Stimulated activated CD4-positive, alpha-beta T cell treated with anti-CD3 and anti-CD28 coated beads, Interleukin-2, amount 100 ng/mL, for 48 hours (primary cell): ENCODE data around the gene LGALS7.
"Not testable (repeated sequence)": the region's sequence is repeated elsewhere in the genome, so short reads cannot be mapped to it uniquely, and the experiment has no call there.

Source experiments
- DNase-seq, 2 donors: peaks; one replicate each; pipeline ENCODE4 v3.0.0-alpha.2; 2020

Gene LGALS7

DNA sequence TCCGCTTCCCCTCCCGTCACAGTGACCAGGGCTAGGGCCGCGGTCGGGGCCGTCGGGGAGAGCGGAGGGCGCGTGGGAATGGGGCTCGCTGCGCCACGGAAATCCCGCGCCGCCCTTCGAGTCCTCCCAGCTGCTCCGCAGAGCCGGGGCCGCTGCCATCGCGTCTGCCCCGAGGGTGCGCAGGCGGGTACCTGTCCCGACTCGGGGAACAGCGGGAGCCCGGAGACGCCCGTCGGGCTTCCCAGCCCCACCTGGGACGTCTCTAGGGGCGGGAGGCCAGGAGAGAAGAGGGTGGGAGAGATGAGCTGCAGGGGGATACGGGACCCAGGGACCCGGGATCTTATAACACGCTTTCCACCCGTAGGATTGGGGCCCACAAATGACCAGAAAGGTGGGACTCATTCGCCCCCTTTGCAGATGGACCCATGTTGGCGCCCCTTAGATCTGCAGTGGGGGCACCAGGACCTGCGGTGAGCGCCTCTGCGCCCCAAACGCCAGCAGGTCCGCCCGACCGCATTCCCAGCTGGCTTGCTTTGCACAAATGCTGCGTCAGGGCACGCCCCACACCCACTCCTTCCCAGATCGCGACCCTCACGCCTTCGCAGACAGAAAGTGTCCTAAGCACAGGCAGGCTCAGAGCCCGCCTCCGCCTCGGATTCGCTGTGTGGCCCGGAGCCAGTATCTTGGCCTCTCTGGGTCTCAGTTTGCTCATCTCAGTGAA is 2.9 kb downstream of the LGALS7 start:
- DNase-seq = not testable (repeated sequence)

DNA sequence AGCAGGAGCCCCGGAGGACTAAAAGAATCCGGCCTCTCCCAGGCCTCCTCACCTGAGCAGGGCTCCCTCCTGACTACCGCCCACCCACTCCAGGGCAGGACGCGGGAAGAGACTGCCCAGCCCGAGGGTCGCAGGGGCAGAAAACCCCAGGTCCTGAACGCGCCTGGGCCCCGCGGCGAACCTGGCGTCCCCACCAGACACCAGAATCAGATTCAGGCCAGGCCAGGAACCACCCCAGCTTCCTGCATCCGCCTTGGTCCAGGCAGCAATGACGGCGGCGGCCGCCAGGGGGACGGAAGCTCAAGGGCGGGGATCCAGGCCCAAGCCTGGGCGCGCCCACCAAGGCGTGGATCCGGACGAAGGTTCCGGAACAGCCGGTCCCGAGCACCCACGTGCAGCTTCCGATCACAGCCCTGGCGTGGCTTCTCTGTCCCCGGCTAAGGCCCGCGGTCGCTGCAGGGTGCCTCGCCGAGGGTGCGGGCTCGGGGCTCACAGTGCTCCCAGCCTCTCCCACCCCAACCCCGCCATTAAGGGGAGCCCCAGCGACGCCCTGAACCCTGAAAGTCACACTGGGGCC is 3.6 kb downstream of the LGALS7 start:
- DNase-seq = peak; percentile 84 to 91

DNA sequence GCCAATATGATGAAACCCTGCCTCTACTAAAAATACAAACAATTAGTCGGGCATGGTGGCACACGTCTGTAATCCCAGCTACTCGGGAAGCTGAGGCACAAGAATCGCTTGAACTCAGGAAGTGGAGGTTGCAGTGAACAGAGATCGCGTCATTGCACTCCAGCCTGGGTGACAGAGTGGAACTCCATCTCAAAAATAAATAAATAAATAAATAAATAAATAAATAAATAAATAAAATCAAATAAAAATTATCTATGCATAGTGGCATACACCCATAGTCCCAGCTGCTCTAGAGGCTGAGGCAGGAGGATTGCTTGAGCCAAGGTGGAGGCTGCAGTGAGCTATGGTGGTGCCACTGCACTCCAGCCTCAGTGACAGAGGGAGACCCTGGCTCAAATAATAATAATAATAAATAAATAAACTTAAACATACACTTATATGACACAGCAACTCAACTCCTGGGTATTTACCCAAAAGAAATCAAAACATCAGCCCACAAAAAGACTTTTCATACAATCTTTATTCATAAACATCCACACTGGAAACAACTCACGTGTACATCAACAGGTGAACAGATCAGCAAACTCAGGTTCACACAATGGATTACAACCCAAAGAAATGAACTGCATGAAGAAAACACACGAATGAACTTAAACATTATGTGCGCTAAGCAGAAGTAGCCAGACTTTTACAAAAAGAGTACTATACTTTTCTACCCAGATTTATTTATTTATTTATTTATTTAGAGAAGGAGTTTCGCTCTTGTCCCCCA is 6.9 kb downstream of the LGALS7 start:
- no peak for DNase-seq

DNA sequence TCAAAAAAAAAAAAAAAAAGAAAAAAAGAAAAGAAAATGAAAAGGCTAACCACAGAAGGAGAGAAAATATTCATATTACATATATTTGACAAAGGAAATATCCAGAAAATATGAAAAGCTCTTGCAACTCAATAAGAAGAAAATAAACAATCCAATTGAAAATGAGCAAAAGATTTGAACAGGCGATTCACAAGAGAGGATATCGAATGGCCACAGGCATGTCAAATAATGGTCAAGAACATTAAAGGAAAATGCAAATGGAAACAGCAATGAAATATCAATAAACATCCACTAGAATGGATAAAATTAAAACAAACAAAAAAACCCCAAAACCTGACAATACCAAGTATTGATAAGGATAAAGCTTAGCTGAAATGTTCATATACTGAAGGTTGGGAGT is 8.1 kb downstream of the LGALS7 start:
- DNase-seq = no peak

DNA sequence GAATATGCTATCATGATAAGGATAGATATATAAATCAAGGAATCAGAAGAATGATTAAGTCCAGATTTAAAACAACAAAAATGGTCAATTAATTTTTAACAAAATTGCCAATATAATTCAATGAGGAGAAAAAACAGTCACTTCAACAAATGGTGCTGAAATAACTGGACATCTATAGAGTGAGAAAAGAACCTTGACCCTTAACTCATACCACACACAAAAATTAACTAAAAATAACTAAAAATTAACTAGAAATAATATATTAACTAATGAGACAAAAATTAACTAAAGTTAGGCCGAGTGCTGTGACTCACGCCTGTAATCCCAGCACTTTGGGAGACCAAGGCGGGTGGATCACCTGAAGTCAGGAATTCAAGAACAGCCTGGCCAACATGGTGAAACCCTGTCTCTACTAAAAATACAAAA is 9.5 kb downstream of the LGALS7 start:
- DNase-seq = no peak

DNA sequence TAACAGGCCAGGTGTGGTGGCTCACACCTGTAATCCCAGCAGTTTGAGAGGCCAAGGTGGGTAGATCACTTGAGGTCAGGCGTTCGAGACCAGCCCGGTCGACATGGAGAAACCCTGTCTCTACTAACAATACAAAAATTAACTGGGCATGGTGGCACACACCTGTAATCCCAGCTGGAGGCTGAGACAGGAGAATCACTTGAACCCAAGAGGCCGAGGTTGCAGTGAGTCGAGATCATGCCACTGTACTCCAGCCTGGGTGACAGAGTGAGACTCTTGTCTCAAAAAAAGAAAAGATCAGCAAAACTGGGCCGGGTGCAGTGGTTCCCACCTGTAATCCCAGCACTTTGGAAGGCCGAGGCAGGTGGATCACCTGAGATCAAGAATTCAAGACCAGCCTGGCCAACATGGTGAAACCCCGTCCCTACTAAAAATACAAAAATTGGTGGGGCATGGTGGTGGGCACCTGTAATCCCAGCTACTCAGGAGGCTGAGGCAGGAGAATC is 11.4 kb downstream of the LGALS7 start:
- DNase-seq = not testable (repeated sequence)

DNA sequence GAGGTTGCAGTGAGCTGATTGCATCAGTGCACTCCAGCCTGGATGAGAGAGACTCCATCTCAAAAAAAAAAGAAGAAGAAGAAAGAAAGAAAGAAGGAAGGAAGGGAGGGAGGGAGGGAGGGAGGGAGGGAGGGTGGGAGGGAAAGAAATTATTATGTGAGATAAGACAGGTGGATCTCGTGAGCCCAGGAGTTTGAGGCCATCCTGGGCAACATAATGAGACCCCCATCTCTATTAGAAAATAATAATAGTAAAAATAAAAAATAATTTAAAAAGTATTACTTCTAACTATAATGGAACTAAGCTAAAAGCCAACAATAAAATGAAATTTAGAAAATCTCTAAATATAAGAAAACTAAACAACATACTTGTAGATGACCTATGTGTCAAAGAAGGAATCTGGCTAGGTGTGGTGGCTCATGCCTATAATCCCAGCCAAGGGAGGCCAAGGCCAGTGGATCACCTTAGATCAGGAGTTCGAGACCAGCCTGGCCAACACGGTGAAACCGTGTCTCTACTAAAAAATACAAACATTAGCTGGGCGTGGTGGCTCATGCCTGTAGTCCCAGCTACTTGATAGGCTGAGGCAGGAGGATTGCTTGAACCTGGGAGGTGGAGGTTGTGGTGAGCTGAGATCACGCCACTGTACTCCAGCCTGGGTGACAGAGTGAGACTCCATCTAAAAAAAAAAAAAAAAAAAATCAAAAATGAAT is 12.4 kb downstream of the LGALS7 start:
- DNase-seq = not testable (repeated sequence)

DNA sequence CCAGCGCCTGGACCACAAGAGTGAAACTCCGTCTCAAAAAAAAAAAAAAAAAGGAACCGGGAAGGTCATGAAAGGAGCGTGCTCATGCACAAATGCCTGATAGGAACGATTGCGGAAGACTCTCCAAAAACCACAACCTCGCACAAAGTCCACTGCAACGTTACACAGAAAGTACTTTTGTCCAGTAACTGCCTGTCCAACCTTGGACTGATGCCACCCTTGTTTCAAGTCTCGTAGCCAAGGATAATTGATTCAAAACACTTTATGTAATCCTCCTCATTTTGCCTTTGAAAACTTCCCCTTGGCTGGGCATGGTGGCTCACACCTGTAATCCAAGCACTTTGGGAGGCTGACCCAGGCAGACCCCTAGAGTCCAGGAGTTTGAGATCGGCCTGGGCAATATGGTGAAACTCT is 13.7 kb downstream of the LGALS7 start:
- DNase-seq = no peak

DNA sequence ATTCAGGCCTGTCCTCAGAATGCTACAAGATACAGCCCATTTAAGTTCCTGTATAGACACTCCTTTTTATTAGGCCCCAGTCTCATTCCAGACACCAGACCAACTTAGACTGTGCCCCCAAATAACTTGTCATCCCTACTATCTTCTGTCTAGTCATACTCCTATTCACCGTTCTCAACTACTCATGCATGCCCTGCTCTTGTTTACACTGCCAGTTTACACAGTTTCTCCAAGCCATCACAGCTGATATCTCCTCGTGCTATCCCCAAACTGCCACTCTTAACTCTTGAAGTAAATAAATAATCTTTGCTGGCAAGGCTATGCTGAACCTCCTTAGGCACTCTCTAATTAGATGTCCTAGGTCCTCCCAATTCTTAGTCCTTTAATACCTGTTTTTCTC is 19.1 kb downstream of the LGALS7 start:
- not testable (repeated sequence) for DNase-seq

DNA sequence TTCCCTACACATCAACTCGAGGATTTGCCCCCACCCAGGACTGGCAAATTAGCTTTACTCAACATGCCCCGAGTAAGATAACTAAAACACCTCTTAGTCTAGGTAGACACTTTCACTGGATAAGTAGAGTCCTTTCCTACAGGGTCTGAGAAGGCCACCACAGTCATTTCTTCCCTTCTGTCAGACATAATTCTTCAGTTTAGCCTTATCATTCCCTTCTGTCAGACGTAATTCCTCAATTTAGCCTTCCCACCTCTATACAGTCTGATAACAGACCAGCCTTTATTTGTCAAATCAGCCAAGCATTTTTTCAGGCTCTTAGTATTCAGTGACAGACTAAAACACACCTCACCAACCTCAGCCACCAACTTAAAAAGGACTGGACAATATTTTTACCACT is 19.5 kb downstream of the LGALS7 start:
- DNase-seq = not testable (repeated sequence)

DNA sequence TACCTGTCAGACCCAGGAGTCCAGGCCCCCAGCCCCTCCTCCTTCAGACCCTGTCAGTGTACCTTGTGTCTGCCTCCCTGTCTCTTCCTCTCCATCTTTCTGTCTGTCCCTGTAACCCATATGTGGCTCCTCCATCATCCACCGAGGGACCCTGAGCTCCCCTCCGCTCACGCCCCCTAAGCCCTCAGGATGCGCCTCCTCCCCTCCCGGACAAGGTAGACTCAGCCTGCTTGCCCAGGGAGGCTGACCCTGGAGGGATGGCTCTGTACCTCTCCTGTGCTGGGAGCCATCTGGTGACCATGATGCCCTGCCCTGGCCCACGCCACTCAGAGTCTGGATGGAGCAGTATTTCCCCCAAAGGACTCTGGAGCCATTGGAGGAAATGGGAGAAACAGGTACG is 28.0 kb downstream of the LGALS7 start:
- DNase-seq = no peak

DNA sequence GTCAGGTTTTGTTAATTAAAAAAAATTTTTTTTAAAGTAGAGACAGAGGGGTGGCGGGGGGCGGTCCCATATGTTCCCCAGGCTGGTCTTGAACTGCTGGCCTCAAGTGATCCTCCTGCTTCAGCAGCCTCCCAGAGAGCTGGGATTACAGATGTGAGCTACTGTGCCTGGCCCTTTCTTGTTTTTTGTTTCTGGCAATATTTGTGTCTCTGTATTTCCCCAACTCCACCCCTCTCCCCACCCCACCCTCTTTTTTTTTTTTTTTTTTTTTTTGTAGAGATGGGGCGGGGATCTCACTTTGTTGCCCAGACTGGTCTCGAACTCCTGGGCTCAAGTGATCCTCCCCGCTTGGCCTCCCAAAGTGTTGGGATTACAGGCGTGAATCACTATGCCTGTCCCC is 28.4 kb downstream of the LGALS7 start:
- no peak for DNase-seq

DNA sequence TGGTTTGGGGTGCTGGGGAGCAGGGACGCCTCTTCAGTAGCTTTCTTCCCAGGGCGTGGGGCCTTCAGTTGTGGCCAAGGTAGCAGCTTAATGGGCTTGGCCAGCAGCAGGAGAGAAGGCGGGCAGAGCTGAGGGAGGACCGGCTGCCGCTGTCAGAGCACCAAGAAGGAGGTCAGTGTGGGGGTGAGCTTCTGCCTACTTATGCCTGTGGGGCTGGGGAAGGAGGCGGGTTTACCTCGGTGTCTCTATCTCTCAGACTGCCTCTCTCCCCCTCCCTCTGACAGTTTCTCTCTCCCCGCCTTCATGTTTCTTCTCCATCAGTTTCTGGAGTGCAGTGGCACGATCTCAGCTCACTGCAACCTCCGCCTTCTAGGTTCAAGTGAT is 29.0 kb downstream of the LGALS7 start, which contains the start of gene CAPN12:
CAPN12 (minus strand) TSS at position 177 of the 384 bp plus-strand sequence. CDS start 309 bp downstream, outside the sequence.
- no peak for DNase-seq

DNA sequence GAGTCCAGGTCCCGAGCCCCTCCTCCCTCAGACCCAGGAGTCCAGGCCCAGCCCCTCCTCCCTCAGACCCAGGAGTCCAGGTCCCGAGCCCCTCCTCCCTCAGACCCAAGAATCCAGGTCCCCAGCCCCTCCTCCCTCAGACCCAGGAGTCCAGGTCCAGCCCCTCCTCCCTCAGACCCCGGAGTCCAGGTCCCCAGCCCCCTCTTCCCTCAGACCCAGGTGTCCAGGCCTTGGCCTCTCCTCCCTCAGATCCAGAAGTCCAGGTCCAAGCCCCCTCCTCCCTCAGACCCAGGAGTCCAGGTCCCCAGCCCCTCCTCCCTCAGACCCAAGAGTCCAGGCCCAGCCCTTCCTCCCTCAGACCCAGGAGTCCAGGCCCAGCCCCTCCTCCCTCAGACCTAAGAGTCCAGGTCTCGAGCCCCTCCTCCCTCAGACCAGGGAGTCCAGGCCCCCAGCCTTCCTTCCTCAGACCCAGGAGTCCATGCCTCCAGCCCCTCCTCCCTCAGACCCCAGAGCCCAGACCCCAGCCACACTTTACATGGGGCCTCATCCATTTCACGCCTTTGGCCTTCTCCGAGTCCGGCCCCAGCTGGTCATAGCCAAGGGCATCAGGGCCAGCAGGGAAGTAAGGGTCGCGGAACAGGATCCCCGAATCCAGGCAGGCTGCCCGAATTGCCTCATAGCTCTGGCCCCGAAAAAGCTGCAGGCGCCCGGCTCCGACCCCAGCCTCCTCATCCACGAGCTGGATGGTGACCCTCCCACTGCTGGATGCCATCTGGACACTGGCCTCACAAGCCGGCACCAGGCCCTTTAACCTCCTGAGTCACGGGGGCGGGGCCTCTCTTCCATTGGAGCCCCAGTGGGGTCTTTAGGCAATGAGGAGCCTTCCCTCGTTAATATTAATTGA is 29.7 kb downstream of the LGALS7 start:
- no peak for DNase-seq

DNA sequence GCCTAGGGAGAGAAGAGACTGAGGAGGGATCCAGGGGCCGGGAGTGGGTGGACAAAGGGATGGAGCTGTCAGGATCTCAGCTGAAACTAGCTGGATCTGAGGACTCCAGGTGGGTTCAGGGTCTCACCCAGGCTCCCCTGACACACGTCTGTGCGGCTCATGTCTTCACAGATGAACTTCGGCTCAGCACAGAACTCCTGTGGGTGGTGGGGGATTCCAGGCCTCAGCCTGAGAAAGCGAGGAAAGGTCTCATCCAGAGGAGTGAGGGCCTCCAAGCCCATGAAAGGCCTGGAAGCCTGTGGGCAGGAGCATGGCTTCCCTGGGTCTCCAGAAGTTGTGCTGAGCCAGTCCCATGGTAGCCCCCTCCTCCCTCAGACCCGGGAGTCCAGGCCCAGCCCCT is 30.4 kb downstream of the LGALS7 start:
- DNase-seq = no peak

DNA sequence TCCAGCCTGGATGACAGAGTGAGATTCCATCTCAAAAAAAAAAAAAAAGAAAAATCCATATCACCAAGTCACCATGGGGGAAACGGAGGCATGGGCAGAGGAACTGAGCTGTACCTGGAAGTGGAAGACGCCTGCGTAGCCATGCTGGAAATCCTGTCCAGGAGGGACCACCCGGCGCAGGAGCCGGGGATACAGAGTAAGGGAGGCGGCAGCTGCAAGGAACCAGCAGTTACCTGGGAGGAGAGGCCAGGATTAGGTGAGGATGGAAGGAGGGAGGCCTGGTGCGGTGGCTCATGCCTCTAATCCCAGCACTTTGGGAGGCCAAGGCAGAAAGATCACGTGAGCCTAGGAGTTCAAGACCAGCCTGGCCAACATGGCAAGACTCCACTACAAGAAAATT is 31.0 kb downstream of the LGALS7 start:
- no peak for DNase-seq

DNA sequence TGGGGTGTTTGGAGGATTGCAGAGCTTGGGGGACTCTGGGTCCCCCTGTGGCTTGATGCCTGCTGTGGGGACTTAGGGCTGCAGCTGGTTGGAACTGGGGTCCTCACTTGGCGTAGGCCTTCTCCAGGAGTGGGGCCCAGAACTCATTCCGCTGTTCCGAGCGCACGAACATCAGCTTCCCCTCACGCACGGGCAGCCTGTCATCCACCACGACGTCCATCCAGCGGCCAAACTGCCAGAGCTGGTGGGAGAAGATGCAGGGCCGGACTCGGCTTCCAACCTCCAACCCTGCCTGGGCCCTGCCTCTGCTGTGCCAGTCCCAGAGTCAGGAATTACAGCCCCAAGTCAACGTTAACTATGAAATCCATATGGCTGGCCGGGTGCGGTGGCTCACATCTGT is 31.6 kb downstream of the LGALS7 start:
- DNase-seq = no peak

DNA sequence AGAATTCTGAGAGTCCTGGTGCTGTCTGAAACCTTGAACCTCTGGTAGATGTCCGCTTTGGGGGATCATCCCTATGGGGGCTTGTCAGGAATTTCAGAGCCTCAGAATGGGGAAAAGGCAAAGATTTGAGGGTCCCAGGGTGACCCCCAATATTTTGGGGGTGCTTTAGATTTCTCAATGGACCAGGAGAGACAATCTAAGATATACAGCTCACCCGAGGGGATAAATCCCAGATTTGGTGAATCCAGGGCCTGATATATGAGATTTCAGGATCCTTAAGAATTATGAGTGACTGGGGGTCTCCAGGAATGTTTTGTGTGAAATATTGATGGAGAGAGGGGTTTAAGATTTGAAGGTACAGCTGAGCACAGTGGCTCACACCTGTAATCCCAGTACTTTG is 32.4 kb downstream of the LGALS7 start:
- DNase-seq = no peak

DNA sequence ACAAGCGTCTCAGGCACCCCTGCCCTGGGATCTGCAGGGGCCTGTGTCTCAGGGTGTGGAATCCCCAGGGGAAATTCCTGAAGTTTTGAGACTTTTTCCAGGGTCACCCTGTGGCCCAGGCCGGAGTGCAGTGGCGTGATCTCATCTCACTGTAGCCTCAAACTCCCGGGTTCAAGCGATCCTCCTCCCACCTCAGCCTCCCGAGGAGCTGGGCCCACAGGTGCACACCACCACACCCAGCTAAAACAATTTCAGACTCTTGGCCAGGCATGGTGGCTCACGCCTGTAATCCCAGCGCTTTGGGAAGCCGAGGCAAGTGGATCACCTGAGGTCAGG is 33.1 kb downstream of the LGALS7 start:
- DNase-seq = no peak

DNA sequence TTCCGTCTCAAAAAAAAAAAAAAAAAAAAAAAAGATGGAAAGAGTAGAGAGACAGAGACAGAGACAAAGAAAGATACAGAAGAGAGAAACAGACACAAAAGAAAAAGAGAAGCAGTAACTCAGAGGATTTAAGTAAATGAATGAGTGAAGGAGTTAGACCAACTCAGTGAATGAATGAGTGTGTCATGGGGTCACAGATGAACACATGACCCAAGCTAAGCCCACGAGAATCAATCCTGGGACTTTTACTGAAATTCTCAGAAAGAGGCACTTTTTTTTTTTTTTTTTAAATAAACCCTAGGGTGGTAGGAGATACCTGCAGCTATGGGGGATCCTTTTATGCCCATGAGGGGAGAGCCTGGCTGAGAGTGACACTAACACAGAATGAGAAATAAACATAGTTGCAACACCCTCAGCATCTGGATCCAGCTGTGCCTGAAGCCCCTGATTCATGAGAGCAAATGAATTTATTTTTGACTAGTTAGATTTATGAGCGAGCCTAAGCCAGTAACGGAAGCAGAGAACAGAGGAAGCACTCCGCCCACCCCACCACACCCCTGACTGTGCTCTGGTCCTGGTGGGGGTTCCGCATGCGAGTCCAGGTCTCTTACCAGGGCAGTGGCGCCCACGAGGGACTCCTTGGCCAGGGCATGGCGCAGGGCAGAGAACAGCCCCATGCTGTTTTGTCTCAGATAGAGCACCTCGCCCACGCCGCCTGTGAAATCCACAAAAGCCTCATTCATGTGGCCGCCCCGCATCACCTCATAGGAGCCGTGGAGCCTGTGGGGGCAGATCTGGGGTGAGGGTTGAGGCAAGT is 33.7 kb downstream of the LGALS7 start:
- DNase-seq = no peak
